PC-9 (cell line): ENCODE results near the gene GUCA2B. TPM values are rescaled to one million over a fixed set of nuclear protein-coding genes. Genes with fewer than 3 reads are reported as not detected.

ENCODE experiments used
- BruUV-seq: library from RNA; stranded (reverse); fragments of 400-500 nt; replicated peaks from 2 replicates; lab custom pipeline; 2021; lab: Mats Ljungman, UMichigan
- CTCF ChIA-PET: fragments of 300-600 bp; sonication (Branson Sonifier 250); formaldehyde crosslinking; loops from one replicate; lab custom pipeline; 2022; ENCODE audit warnings: antibody characterized with exemption; lab: Charles Lee
- POLR2A ChIA-PET: fragments of 300-600 bp; sonication (Branson Sonifier 250); formaldehyde crosslinking; loops from one replicate; lab custom pipeline; 2022; ENCODE audit warnings: antibody characterized with exemption; ENCODE audit not compliant: unreplicated experiment; lab: Charles Lee
- DNase-seq, 2 experiments: peaks; one replicate each; pipeline versions ENCODE4 v3.0.0 to v3.0.0-alpha.2; 2015 to 2022; ENCODE audit warnings: mixed read lengths in 1 of 2
- H2AFZ ChIP-seq: fragments of 200-600 bp; sonication (generic); 2 replicates; pipeline ENCODE4 v1.8.1; 2017; ENCODE audit warnings: antibody characterized with exemption
- H3F3A ChIP-seq: fragments of 200-600 bp; sonication (generic); 2 replicates; pipeline ENCODE4 v1.8.1; 2017; ENCODE audit warnings: antibody characterized with exemption, mild to moderate bottlenecking, low read depth; ENCODE audit not compliant: insufficient read depth
- H3K27ac ChIP-seq: fragments of 200-600 bp; sonication (generic); 2 replicates; pipeline ENCODE4 v1.6.1; 2016; ENCODE audit warnings: mixed run types
- H3K27me3 ChIP-seq: fragments of 200-600 bp; sonication (generic); 2 replicates; pipeline ENCODE4 v1.6.1; 2016; ENCODE audit warnings: low read depth, mixed run types; ENCODE audit not compliant: insufficient read depth
- H3K36me3 ChIP-seq: fragments of 200-600 bp; sonication (generic); 2 replicates; pipeline ENCODE4 v1.6.1; 2016; ENCODE audit warnings: low read depth, mixed run types
- H3K4me1 ChIP-seq: fragments of 200-600 bp; sonication (generic); replicated peaks from 2 replicates; pipeline ENCODE4 v1.6.1; 2016; ENCODE audit warnings: mixed run types; ENCODE audit not compliant: insufficient read depth
- H3K4me2 ChIP-seq: fragments of 200-600 bp; sonication (generic); 2 replicates; pipeline ENCODE4 v1.6.1; 2017; ENCODE audit warnings: mixed run types
- H3K4me3 ChIP-seq: fragments of 200-600 bp; sonication (generic); 2 replicates; pipeline ENCODE4 v1.6.1; 2016; ENCODE audit warnings: mixed run types
- H3K79me2 ChIP-seq: fragments of 200-600 bp; sonication (generic); 2 replicates; pipeline ENCODE4 v1.6.1; 2017; ENCODE audit warnings: low read depth, mixed run types
- H3K9me2 ChIP-seq: fragments of 200-600 bp; sonication (generic); 2 replicates; pipeline ENCODE4 v1.8.1; 2017; ENCODE audit warnings: mild to moderate bottlenecking; ENCODE audit not compliant: insufficient read depth
- H3K9me3 ChIP-seq: fragments of 200-600 bp; sonication (generic); 2 replicates; pipeline ENCODE4 v1.8.1; 2016; ENCODE audit warnings: low read depth; ENCODE audit not compliant: insufficient read depth
- H4K20me1 ChIP-seq: fragments of 200-600 bp; sonication (generic); 2 replicates; pipeline ENCODE4 v1.8.1; 2017; ENCODE audit not compliant: insufficient read depth
- CTCF ChIP-seq: fragments of 200-600 bp; sonication (generic); conservative IDR thresholded peaks from 2 replicates; pipeline ENCODE4 v1.6.1; 2017; ENCODE audit warnings: mixed run types, antibody characterized with exemption, mild to moderate bottlenecking, moderate library complexity
- EZH2 ChIP-seq: fragments of 200-600 bp; sonication (generic); IDR thresholded peaks from 2 replicates; pipeline ENCODE4 v1.8.0; 2017; ENCODE audit warnings: antibody characterized with exemption, low read depth
- intact Hi-C: fragments of 100-400 bp; cut with micrococcal nuclease; formaldehyde crosslinking; loops from one replicate; pipeline ENCODE4 v1.10.0; 2022; ENCODE audit not compliant: unreplicated experiment
- total RNA-seq: library from RNA; stranded (reverse); gene quantifications from 2 replicates; pipeline ENCODE4 v1.2.3, GENCODE V29; 2021

GUCA2B gene
- total RNA-seq, 1 experiment from 2014 or later, result not detected

GRCh38 chr1:42144711-42145388 lies 8.4 kb upstream of the GUCA2B start:
- Histone ChIP-seq H3K4me3 (no peak overlapping the region), H3K9me2 (no peaks in the 10 kb centered on the region), H3K27ac (no peak overlapping the region), H4K20me1 (no peaks in the 10 kb centered on the region), H3K4me1 (peaks cover 22% of the 10 kb centered on the region), H3K27me3 (no peaks in the 10 kb centered on the region; the same call in 1 of the 2 replicates), H2AFZ (no peak overlapping the region), H3K79me2 (no peaks in the 10 kb centered on the region), H3K9me3 (no peaks in the 10 kb centered on the region), H3F3A (peaks cover 8% of the 10 kb centered on the region), H3K4me2 (no peak overlapping the region), H3K36me3 (no peaks in the 10 kb centered on the region)
- no peak for TF ChIP-seq EZH2
- TF ChIP-seq CTCF, result no peak
- no TSS peak for BruUV-seq
- ChIA-PET POLR2A (no interaction called here), CTCF (no interaction called here)
- DNase-seq, result no peak
- intact Hi-C loops, result loop anchor here (10.0 kb wide), 4 partner anchors 230 to 550 kb away; partner anchors contain the start of gene HIVEP3

- ChIA-PET CTCF (no interaction called here), POLR2A (no interaction called here)
- peaks cover 22% of the 10 kb centered on the region for H3K4me1 ChIP-seq
- BruUV-seq, result no TSS peak
- H4K20me1 ChIP-seq, result no peaks in the 10 kb centered on the region
- H3K9me3 ChIP-seq, result no peaks in the 10 kb centered on the region
- DNase-seq, result no peak
- no peaks in the 10 kb centered on the region for H3K36me3 ChIP-seq
- no peak overlapping the region for H3K27ac ChIP-seq
- H3K27me3 ChIP-seq, result no peaks in the 10 kb centered on the region; the same call in 1 of the 2 replicates
- no peak overlapping the region for H2AFZ ChIP-seq
- no peak overlapping the region for H3K4me2 ChIP-seq
- H3F3A ChIP-seq, result peaks cover 8% of the 10 kb centered on the region
- no peak for TF ChIP-seq EZH2
- no peak for TF ChIP-seq CTCF
- no peaks in the 10 kb centered on the region for H3K9me2 ChIP-seq
- intact Hi-C loops, result loop anchor here (10.0 kb wide), 4 partner anchors 231 to 549 kb away; partner anchors contain the start of gene HIVEP3
- no peaks in the 10 kb centered on the region for H3K79me2 ChIP-seq
- H3K4me3 ChIP-seq, result no peak overlapping the region
These were observed 7.9 kb upstream of the GUCA2B start for GRCh38 chr1:42145389-42145716.

- H3K27me3 ChIP-seq, result no peaks in the 10 kb centered on the region; the same call in 1 of the 2 replicates
- H2AFZ ChIP-seq, result no peak overlapping the region
- H3K9me2 ChIP-seq, result no peaks in the 10 kb centered on the region
- H4K20me1 ChIP-seq, result no peaks in the 10 kb centered on the region
- intact Hi-C loops, result loop anchor here (2.0 to 10.0 kb wide), 5 partner anchors 231 to 621 kb away; partner anchors contain the start of genes C1orf50, HIVEP3 and P3H1
- H3K79me2 ChIP-seq, result no peaks in the 10 kb centered on the region
- H3K9me3 ChIP-seq, result no peaks in the 10 kb centered on the region
- no peaks in the 10 kb centered on the region for H3K36me3 ChIP-seq
- H3K4me2 ChIP-seq, result no peak overlapping the region
- TF ChIP-seq EZH2 (no peak), CTCF (no peak)
- H3K4me1 ChIP-seq, result peaks cover 22% of the 10 kb centered on the region
- no TSS peak for BruUV-seq
- H3F3A ChIP-seq, result peaks cover 8% of the 10 kb centered on the region
- CTCF ChIA-PET, result interaction anchor here (2.1 kb wide), 1 partner anchor 28 kb away, joined by 9 read pairs; no protein-coding TSS in a partner anchor
- no peak overlapping the region for H3K4me3 ChIP-seq
- POLR2A ChIA-PET, result no interaction called here
- H3K27ac ChIP-seq, result no peak overlapping the region
- DNase-seq, result no peak
These were observed 7.2 kb upstream of the GUCA2B start for GRCh38 chr1:42145764-42146625.
